OCI-LY7 (cell line): Measurements from ENCODE around the gene FRRS1L. TPM values are rescaled to one million over a fixed set of nuclear protein-coding genes. Genes with fewer than 3 reads are reported as not detected.

Source experiments
- BruUV-seq: library from RNA; stranded (reverse); fragments of 400-500 nt; replicated peaks from 2 replicates; lab custom pipeline; 2021; lab: Mats Ljungman, UMichigan
- CTCF ChIA-PET: fragments of 300-600 bp; sonication (Branson Sonifier 250); formaldehyde crosslinking; loops from one replicate; lab custom pipeline; 2022; ENCODE audit warnings: antibody characterized with exemption; ENCODE audit not compliant: unreplicated experiment; lab: Charles Lee
- POLR2A ChIA-PET: fragments of 300-600 bp; sonication (Branson Sonifier 250); formaldehyde crosslinking; loops from one replicate; lab custom pipeline; 2022; ENCODE audit warnings: antibody characterized with exemption; lab: Charles Lee
- DNase-seq: peaks from one replicate; pipeline ENCODE4 v3.0.0-alpha.2; 2015; ENCODE audit warnings: low spot score
- H2AFZ ChIP-seq: fragments of 200-600 bp; sonication (generic), shearing (Covaris generic); 2 replicates; pipeline ENCODE4 v1.6.1; 2014; ENCODE audit warnings: mild to moderate bottlenecking, antibody characterized with exemption, low read length, moderate library complexity
- H3K27ac ChIP-seq: fragments of 200-600 bp; sonication (generic); 2 replicates; pipeline ENCODE4 v1.5.1; 2014; ENCODE audit warnings: mixed run types, low read depth, mild to moderate bottlenecking, moderate library complexity, low read length, inconsistent platforms; ENCODE audit not compliant: poor library complexity, severe bottlenecking
- H3K36me3 ChIP-seq: fragments of 200-600 bp; sonication (generic); 2 replicates; pipeline ENCODE4 v1.6.1; 2014; ENCODE audit warnings: mild to moderate bottlenecking, antibody characterized with exemption, low read length, moderate library complexity, mixed read lengths; ENCODE audit not compliant: insufficient read depth
- H3K4me1 ChIP-seq: fragments of 200-600 bp; sonication (generic); 2 replicates; pipeline ENCODE4 v1.5.1; 2014; ENCODE audit warnings: mild to moderate bottlenecking, low read length; ENCODE audit not compliant: insufficient read depth, poor library complexity, severe bottlenecking
- H3K4me2 ChIP-seq: fragments of 200-600 bp; sonication (generic); 2 replicates; pipeline ENCODE4 v1.6.1; 2014; ENCODE audit warnings: mild to moderate bottlenecking, low read length
- H3K4me3 ChIP-seq: fragments of 200-600 bp; sonication (generic); 2 replicates; pipeline ENCODE4 v1.5.1; 2014; ENCODE audit warnings: mild to moderate bottlenecking, low read depth, low read length; ENCODE audit not compliant: poor library complexity, severe bottlenecking
- H3K79me2 ChIP-seq: fragments of 200-600 bp; sonication (generic); 2 replicates; pipeline ENCODE4 v1.6.1; 2016; ENCODE audit warnings: low read depth, mild to moderate bottlenecking, low read length, moderate library complexity, mixed read lengths; ENCODE audit not compliant: insufficient read depth
- H3K9me2 ChIP-seq: fragments of 200-600 bp; sonication (generic); 2 replicates; pipeline ENCODE4 v1.6.1; 2016; ENCODE audit warnings: mild to moderate bottlenecking, low read length, mixed read lengths; ENCODE audit not compliant: insufficient read depth
- H3K9me3 ChIP-seq: fragments of 200-600 bp; sonication (generic); 2 replicates; pipeline ENCODE4 v1.6.1; 2014; ENCODE audit warnings: mild to moderate bottlenecking, mixed run types, low read length, mixed read lengths
- H4K20me1 ChIP-seq: fragments of 200-600 bp; sonication (generic); 2 replicates; pipeline ENCODE4 v1.6.1; 2014; ENCODE audit warnings: mild to moderate bottlenecking, antibody characterized with exemption, low read length, moderate library complexity, mixed read lengths; ENCODE audit not compliant: insufficient read depth
- CTCF ChIP-seq: fragments of 200-600 bp; sonication (generic); conservative IDR thresholded peaks from 2 replicates; pipeline ENCODE4 v1.5.1; 2014; ENCODE audit warnings: mild to moderate bottlenecking, antibody characterized with exemption, low read length, moderate library complexity, mixed read lengths
- EZH2phosphoT487 ChIP-seq: fragments of 200-600 bp; sonication (generic); IDR thresholded peaks from 2 replicates; pipeline ENCODE4 v1.6.1; 2018; ENCODE audit warnings: low read depth, borderline replicate concordance, mild to moderate bottlenecking, mixed run types, antibody characterized with exemption, low read length, moderate library complexity, mixed read lengths
- intact Hi-C: fragments of 100-400 bp; cut with micrococcal nuclease; formaldehyde crosslinking; loops from one replicate; pipeline ENCODE4 v1.10.0; 2022; ENCODE audit not compliant: unreplicated experiment
- total RNA-seq, 2 experiments: library from RNA; depleted of rRNA in 1 of 2; stranded (reverse); fragments of >200 nt in 1 of 2; shearing (Covaris generic) in 1 of 2; gene quantifications; 2 replicates each; pipeline ENCODE4 v1.2.3, GENCODE V29; 2014 to 2022

The FRRS1L gene
- total RNA-seq, 2 experiments from 2014 or later: not detected

GRCh38 chr9:109213285-109214121, 46.5 kb upstream of the FRRS1L start:
- Histone ChIP-seq H3K4me3 (no peak overlapping the region), H3K9me2 (no peaks in the 10 kb centered on the region), H3K9me3 (no peaks in the 10 kb centered on the region), H3K4me1 (no peaks in the 10 kb centered on the region), H3K79me2 (no peaks in the 10 kb centered on the region), H3K36me3 (no peaks in the 10 kb centered on the region), H4K20me1 (no peaks in the 10 kb centered on the region), H3K4me2 (no peak overlapping the region), H2AFZ (no peak overlapping the region), H3K27ac (no peak overlapping the region)
- intact Hi-C loops: no loop called here
- BruUV-seq: no TSS peak
- ChIA-PET POLR2A (interaction anchor here (0.6 kb wide), 1 partner anchor 138 kb away, joined by 3 read pairs; no protein-coding TSS in a partner anchor), CTCF (no interaction called here)
- DNase-seq: no peak
- TF ChIP-seq EZH2phosphoT487 (no peak), CTCF (no peak)

GRCh38 chr9:109212768-109213167, 45.7 kb upstream of the FRRS1L start:
- no TSS peak for BruUV-seq
- intact Hi-C loops: no loop called here
- H3K4me2 ChIP-seq: no peak overlapping the region
- H3K36me3 ChIP-seq: no peaks in the 10 kb centered on the region
- DNase-seq: no peak
- no peaks in the 10 kb centered on the region for H4K20me1 ChIP-seq
- no peak overlapping the region for H2AFZ ChIP-seq
- CTCF ChIA-PET: no interaction called here
- H3K27ac ChIP-seq: no peak overlapping the region
- H3K4me1 ChIP-seq: no peaks in the 10 kb centered on the region
- H3K9me2 ChIP-seq: no peaks in the 10 kb centered on the region
- TF ChIP-seq CTCF: no peak
- TF ChIP-seq EZH2phosphoT487: no peak
- H3K79me2 ChIP-seq: no peaks in the 10 kb centered on the region
- POLR2A ChIA-PET: no interaction called here
- H3K4me3 ChIP-seq: no peak overlapping the region
- H3K9me3 ChIP-seq: no peaks in the 10 kb centered on the region

GRCh38 chr9:109206670-109207069, 39.6 kb upstream of the FRRS1L start:
- H3K4me3 ChIP-seq: no peak overlapping the region
- TF ChIP-seq EZH2phosphoT487: no peak
- TF ChIP-seq CTCF: peak; percentile 59
- POLR2A ChIA-PET: no interaction called here
- intact Hi-C loops: no loop called here
- CTCF ChIA-PET: no interaction called here
- H3K9me3 ChIP-seq: no peaks in the 10 kb centered on the region
- H3K9me2 ChIP-seq: no peaks in the 10 kb centered on the region
- no peak for DNase-seq
- H3K79me2 ChIP-seq: no peaks in the 10 kb centered on the region
- no peak overlapping the region for H2AFZ ChIP-seq
- H4K20me1 ChIP-seq: no peaks in the 10 kb centered on the region
- no peak overlapping the region for H3K4me2 ChIP-seq
- no peaks in the 10 kb centered on the region for H3K36me3 ChIP-seq
- H3K27ac ChIP-seq: no peak overlapping the region
- H3K4me1 ChIP-seq: no peaks in the 10 kb centered on the region
- BruUV-seq: no TSS peak
